ENCODE results near the gene INHA. TPM values are rescaled to one million over a fixed set of nuclear protein-coding genes. Genes with fewer than 3 reads are reported as not detected.

The INHA gene
- polyA plus RNA-seq, 1 of the 3 experiments (the other 2 are of a cell fraction) = 1.2 TPM

- Histone ChIP-seq H3K4me2 (no peak overlapping the region), H3K9ac (no peak overlapping the region), H3K4me1 (ENCODE audit: control insufficient read depth in 1 of 2, insufficient read depth in 2 of 2, low read depth in 1 of 2, low read length in 1 of 2) (peaks cover 7 to 32% of the 10 kb centered on the region in 2 experiments; a peak in 2 of 4 replicates), H2AFZ (ENCODE audit: low read depth) (no peak overlapping the region), H3K9me2 (no peaks in the 10 kb centered on the region), H3F3A (replicated peaks; ENCODE audit: insufficient read depth) (peaks cover 6% of the 10 kb centered on the region), H3K36me3 (replicated peaks in 1 of 2; ENCODE audit: control insufficient read depth in 1 of 2, insufficient read depth in 2 of 2, low read length in 1 of 2) (peaks cover 9 to 12% of the 10 kb centered on the region in 2 experiments), H4K20me1 (ENCODE audit: insufficient read depth) (peaks cover 20% of the 10 kb centered on the region), H3K9me3 (no peaks in the 10 kb centered on the region), H3K79me2 (ENCODE audit: insufficient read depth) (peaks cover 13% of the 10 kb centered on the region), H3K27me3 (ENCODE audit: insufficient read depth) (no peaks in the 10 kb centered on the region), H3K27ac (ENCODE audit: low read depth in 2 of 2, low read length in 1 of 2) (no peak overlapping the region), H3K4me3 (ENCODE audit: low read depth in 2 of 2, low read length in 1 of 2) (no peak overlapping the region)
- CTCF ChIA-PET = interaction anchor here (1.1 to 62.1 kb wide), 7 partner anchors 14 to 144 kb away, joined by 3 to 2824 read pairs (median 37); partner anchors contain the start of genes ASIC4, GMPPA and STK11IP
- DNase-seq = no peak
- POLR2A ChIA-PET = interaction anchor here (0.9 to 1.4 kb wide), 2 partner anchors 16 to 52 kb away, joined by 3 read pairs; no protein-coding TSS in a partner anchor
- TF ChIP-seq TCF12 (IDR thresholded peaks at IDR 0.05) = no peak
- no peak for TF ChIP-seq RCOR1 (IDR thresholded peaks at IDR 0.05; ENCODE audit: low read length)
- no peak for TF ChIP-seq GATA2 (CRISPR knock-in tag; IDR thresholded peaks at IDR 0.05)
- no peak for TF ChIP-seq ELF1 (IDR thresholded peaks at IDR 0.05)
- TF ChIP-seq SIN3A (IDR thresholded peaks at IDR 0.05; ENCODE audit: borderline replicate concordance, low read depth, low read length) = no peak
- no peak for TF ChIP-seq POLR2AphosphoS5 (IDR thresholded peaks at IDR 0.05; ENCODE audit: low read depth, low read length)
- TF ChIP-seq EP300 (IDR thresholded peaks at IDR 0.05; ENCODE audit: borderline replicate concordance in 1 of 2, low read depth in 1 of 2, low read length in 1 of 2) = no peak
- TF ChIP-seq FOSL2 (IDR thresholded peaks at IDR 0.05; ENCODE audit: borderline replicate concordance, low read depth) = no peak
- TF ChIP-seq, protein P1, sequence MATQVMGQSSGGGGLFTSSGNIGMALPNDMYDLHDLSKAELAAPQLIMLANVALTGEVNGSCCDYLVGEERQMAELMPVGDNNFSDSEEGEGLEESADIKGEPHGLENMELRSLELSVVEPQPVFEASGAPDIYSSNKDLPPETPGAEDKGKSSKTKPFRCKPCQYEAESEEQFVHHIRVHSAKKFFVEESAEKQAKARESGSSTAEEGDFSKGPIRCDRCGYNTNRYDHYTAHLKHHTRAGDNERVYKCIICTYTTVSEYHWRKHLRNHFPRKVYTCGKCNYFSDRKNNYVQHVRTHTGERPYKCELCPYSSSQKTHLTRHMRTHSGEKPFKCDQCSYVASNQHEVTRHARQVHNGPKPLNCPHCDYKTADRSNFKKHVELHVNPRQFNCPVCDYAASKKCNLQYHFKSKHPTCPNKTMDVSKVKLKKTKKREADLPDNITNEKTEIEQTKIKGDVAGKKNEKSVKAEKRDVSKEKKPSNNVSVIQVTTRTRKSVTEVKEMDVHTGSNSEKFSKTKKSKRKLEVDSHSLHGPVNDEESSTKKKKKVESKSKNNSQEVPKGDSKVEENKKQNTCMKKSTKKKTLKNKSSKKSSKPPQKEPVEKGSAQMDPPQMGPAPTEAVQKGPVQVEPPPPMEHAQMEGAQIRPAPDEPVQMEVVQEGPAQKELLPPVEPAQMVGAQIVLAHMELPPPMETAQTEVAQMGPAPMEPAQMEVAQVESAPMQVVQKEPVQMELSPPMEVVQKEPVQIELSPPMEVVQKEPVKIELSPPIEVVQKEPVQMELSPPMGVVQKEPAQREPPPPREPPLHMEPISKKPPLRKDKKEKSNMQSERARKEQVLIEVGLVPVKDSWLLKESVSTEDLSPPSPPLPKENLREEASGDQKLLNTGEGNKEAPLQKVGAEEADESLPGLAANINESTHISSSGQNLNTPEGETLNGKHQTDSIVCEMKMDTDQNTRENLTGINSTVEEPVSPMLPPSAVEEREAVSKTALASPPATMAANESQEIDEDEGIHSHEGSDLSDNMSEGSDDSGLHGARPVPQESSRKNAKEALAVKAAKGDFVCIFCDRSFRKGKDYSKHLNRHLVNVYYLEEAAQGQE (IDR thresholded peaks at IDR 0.05; ENCODE audit: low read depth, low read length) = no peak
- 67% methylated on average over 2 of the region's 3 CpGs for WGBS (ENCODE audit: low lambda C conversion rate)
Observed at GRCh38 chr2:219545295-219545942, 26.7 kb upstream of the INHA start.

- POLR2A ChIA-PET = interaction anchor here (1.4 kb wide), 1 partner anchor 15 kb away, joined by 3 read pairs; no protein-coding TSS in a partner anchor
Observed at GRCh38 chr2:219545943-219546352, 26.2 kb upstream of the INHA start.

More at GRCh38 chr2:219545943-219546352, 26.2 kb upstream of the INHA start:
- CTCF ChIA-PET = interaction anchor here (1.1 to 62.1 kb wide), 5 partner anchors 14 to 144 kb away, joined by 6 to 2824 read pairs (median 107); partner anchors contain the start of genes ASIC4, GMPPA and STK11IP
- Histone ChIP-seq H3K36me3 (replicated peaks in 1 of 2; ENCODE audit: control insufficient read depth in 1 of 2, insufficient read depth in 2 of 2, low read length in 1 of 2) (peaks cover 4 to 7% of the 10 kb centered on the region in 2 experiments), H3K9me3 (no peaks in the 10 kb centered on the region), H3K4me3 (ENCODE audit: low read depth in 2 of 2, low read length in 1 of 2) (no peak overlapping the region), H3F3A (replicated peaks; ENCODE audit: insufficient read depth) (peaks cover 6% of the 10 kb centered on the region), H3K9ac (no peak overlapping the region), H2AFZ (ENCODE audit: low read depth) (no peak overlapping the region), H3K79me2 (ENCODE audit: insufficient read depth) (peaks cover 13% of the 10 kb centered on the region), H3K27ac (ENCODE audit: low read depth in 2 of 2, low read length in 1 of 2) (no peak overlapping the region), H3K4me2 (no peak overlapping the region), H3K9me2 (no peaks in the 10 kb centered on the region), H3K4me1 (ENCODE audit: control insufficient read depth in 1 of 2, insufficient read depth in 2 of 2, low read depth in 1 of 2, low read length in 1 of 2) (peaks cover 7 to 36% of the 10 kb centered on the region in 2 experiments; a peak in 2 of 4 replicates), H4K20me1 (ENCODE audit: insufficient read depth) (peaks cover 15% of the 10 kb centered on the region), H3K27me3 (ENCODE audit: insufficient read depth) (no peaks in the 10 kb centered on the region)
- no peak for DNase-seq
- WGBS (ENCODE audit: low lambda C conversion rate) = 54% methylated on average over 4 of the region's 4 CpGs
- TF ChIP-seq, protein P2, sequence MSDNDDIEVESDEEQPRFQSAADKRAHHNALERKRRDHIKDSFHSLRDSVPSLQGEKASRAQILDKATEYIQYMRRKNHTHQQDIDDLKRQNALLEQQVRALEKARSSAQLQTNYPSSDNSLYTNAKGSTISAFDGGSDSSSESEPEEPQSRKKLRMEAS (IDR thresholded peaks at IDR 0.05; ENCODE audit: low read depth) = no peak
- no peak for TF ChIP-seq TCF12 (IDR thresholded peaks at IDR 0.05)
- no peak for TF ChIP-seq RCOR1 (IDR thresholded peaks at IDR 0.05; ENCODE audit: low read length)
- TF ChIP-seq, protein P3, sequence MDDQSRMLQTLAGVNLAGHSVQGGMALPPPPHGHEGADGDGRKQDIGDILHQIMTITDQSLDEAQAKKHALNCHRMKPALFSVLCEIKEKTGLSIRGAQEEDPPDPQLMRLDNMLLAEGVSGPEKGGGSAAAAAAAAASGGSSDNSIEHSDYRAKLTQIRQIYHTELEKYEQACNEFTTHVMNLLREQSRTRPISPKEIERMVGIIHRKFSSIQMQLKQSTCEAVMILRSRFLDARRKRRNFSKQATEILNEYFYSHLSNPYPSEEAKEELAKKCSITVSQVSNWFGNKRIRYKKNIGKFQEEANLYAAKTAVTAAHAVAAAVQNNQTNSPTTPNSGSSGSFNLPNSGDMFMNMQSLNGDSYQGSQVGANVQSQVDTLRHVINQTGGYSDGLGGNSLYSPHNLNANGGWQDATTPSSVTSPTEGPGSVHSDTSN (IDR thresholded peaks at IDR 0.05) = no peak
- no peak for TF ChIP-seq ELF1 (IDR thresholded peaks at IDR 0.05)
